H54 (cell line): ENCODE measurements around the gene CNIH2.
"Not testable (repeated sequence)": the region's sequence is repeated elsewhere in the genome, so short reads cannot be mapped to it uniquely, and the experiment has no call there.

ENCODE experiments used
- DNase-seq: peaks from one replicate; pipeline ENCODE4 v3.0.0; 2011; ENCODE audit warnings: low spot score, mixed read lengths; ENCODE audit not compliant: insufficient read length
- FAIRE-seq: peaks from 3 replicates; lab custom pipeline; 2011; peaks lifted over from hg19 to GRCh38; lab: Jason Lieb, UNC
- POLR2A ChIP-seq: IDR thresholded peaks from 2 replicates; pipeline ENCODE4 v1.6.1; 2011; ENCODE audit warnings: low read depth, mild to moderate bottlenecking, low read length

Gene CNIH2

GRCh38 chr11:66242095-66242765 lies 35.7 kb upstream of the CNIH2 start:
- FAIRE-seq (no peak), DNase-seq (no peak)
- TF ChIP-seq POLR2A: no peak

DNA sequence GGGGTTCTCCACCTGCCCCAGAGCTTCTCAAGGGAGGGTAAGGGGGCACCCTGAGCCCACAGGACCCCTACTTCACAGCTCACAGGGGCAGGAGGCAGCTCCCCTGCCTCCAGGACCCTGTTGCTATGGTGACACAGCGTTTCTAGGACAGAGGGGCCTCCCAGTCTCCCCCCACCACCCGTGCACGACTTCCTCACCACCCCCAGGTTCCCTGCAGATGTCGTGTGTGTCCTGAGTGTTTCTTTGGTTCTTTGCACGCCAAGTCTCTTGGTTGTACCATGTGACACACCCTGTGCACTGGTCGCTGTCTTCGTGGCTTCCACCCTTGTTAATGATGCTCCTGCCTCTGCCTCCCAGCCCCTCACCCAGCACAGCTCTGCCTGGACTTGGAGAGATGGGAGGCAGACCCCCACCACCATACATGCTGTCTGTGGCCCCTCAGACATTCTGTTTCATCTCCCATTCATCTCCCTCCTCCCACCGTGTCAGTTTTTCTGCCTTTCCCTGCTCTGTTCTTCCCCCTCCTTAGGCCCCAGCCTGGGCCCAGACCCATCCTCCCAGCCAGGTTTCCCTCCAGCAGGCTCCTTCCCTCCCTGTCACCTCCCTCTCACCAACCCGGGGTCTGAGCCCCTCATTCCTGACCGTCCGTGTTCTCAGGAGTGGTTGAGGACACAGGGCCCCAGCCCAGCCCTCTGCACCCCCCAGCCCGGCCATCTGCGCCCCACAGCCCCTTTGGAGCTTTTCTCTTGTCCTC lies 34.0 kb upstream of the CNIH2 start:
- TF ChIP-seq POLR2A: no peak
- DNase-seq (no peak), FAIRE-seq (no peak)

DNA sequence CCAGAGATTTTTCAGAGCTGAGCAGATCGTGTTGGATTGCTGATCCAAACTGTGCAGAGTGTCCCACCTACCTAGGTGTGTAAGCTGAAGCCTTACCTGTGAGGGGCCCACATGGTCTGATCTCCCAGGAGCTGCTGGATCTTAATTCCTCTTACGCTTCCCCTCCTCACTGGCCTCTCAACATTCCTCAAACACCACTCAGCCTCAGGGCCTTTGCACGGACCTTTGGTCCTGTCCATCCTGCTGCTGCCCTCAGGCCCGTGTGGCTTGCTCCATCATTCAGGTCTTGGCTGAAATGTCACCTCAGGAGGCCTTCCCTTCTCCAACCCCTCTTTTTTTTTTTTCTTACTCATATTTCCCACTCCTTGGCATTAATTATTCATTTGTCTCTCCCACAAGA lies 30.7 kb upstream of the CNIH2 start:
- no peak for FAIRE-seq
- no peak for TF ChIP-seq POLR2A

GRCh38 chr11:66247801-66248200 lies 30.2 kb upstream of the CNIH2 start:
- TF ChIP-seq POLR2A: no peak
- FAIRE-seq (no peak), DNase-seq (no peak)

More for the DNA sequence above, 30.7 kb upstream of the CNIH2 start:
- DNase-seq: no peak

GRCh38 chr11:66248903-66249302 lies 29.1 kb upstream of the CNIH2 start:
- no peak for DNase-seq
- no peak for TF ChIP-seq POLR2A
- no peak for FAIRE-seq

DNA sequence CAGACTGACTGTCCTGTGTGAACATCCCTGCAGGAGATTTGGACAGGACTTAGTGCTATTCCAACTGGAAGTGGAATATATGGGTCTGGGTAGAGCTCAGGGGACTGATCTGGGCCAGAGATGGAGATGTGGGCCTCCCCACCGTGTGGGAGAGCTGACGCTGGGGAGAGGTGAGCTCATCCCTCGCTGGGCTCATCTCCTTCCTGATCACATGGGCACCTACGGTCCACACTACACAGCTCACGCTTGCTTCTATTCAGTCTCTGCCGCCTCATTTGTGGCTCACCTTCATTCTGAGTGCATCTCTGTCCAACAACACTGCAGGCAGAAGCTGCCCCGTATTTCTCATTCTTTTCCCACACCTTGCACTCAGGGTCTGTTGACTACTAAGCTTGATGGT lies 26.2 kb upstream of the CNIH2 start:
- no peak for TF ChIP-seq POLR2A
- FAIRE-seq (no peak), DNase-seq (no peak)

GRCh38 chr11:66253081-66253480 lies 24.9 kb upstream of the CNIH2 start:
- not testable (repeated sequence) for FAIRE-seq, DNase-seq

- peak; percentile 2; the same call in 1 of the 2 replicates for TF ChIP-seq POLR2A
- DNase-seq: no peak
- no peak for FAIRE-seq
Measured at GRCh38 chr11:66258473-66258893, 19.5 kb upstream of the CNIH2 start.

GRCh38 chr11:66259225-66259624 lies 18.8 kb upstream of the CNIH2 start:
- no peak for DNase-seq
- no peak for FAIRE-seq
- no peak for TF ChIP-seq POLR2A

DNA sequence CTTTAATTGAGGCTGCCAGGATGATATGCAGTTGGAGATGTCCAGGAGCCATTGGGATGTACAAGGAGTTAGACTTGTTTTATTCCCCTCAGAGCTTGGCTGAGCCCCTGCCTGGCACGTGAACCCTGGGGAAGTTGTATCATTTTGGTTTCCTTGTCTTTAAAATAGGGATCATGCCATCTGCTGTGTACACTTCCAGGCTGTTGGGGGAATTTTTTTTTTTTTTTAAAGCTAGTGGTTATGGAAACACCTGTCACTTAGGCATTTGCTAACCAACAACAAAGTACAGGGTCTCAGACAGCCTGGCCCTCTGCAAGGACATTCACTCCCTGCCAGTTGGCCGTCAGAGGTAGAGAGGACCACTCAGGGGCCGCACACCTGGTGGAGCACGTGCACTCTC lies 18.0 kb upstream of the CNIH2 start:
- TF ChIP-seq POLR2A: no peak
- DNase-seq (no peak), FAIRE-seq (no peak)

- DNase-seq (no peak), FAIRE-seq (no peak)
- no peak for TF ChIP-seq POLR2A
Measured at GRCh38 chr11:66261578-66261977, 16.4 kb upstream of the CNIH2 start.

GRCh38 chr11:66262191-66262590 lies 15.8 kb upstream of the CNIH2 start:
- no peak for FAIRE-seq
- no peak for TF ChIP-seq POLR2A

GRCh38 chr11:66262696-66263095 lies 15.3 kb upstream of the CNIH2 start:
- DNase-seq (no peak), FAIRE-seq (no peak)
- TF ChIP-seq POLR2A: no peak

More at GRCh38 chr11:66262191-66262590, 15.8 kb upstream of the CNIH2 start:
- no peak for DNase-seq

DNA sequence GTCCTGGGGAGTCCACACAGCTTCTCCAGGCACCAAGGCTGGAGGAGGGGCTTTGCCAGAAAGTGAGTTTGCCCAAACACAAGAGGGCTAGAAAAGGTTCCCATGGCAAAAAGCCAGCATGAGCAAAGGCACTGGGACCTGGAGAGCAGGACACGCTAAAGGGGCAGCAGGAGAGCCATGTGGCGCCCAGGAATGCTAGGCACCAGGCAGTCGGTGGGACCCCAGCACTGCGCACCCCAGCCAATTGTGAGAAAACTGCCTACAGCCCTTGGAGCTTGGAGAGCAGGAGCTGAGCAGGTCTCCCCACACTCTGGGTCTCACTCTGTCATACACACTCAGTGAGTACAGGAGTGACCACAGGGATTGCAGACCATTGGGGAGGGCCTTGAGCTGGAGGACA lies 14.7 kb upstream of the CNIH2 start:
- FAIRE-seq: no peak
- no peak for DNase-seq
- no peak for TF ChIP-seq POLR2A

GRCh38 chr11:66263785-66264184 lies 14.2 kb upstream of the CNIH2 start:
- FAIRE-seq (no peak), DNase-seq (no peak)

More at GRCh38 chr11:66263785-66264184, 14.2 kb upstream of the CNIH2 start:
- no peak for TF ChIP-seq POLR2A
